Lung (tissue), 12 donors: ENCODE data around the gene SLC25A13. TPM values are rescaled to one million over a fixed set of nuclear protein-coding genes. Genes with fewer than 3 reads are reported as not detected.

Experiments used
- ATAC-seq: fragments of 200-7000 bp; cut with Tn5 transposase; one replicate; pipeline ENCODE4 v1.9.1; 2020; ENCODE audit warnings: moderate number of reproducible peaks; ENCODE audit not compliant: insufficient read depth, low FRiP score
- DNase-seq, 3 donors: peaks; one replicate each; pipeline ENCODE4 v3.0.0-alpha.2; 2013 to 2017
- H3K27ac ChIP-seq, 2 donors: one replicate each; pipeline ENCODE4 v1.5.1; 2013; ENCODE audit warnings: mild to moderate bottlenecking in 2 of 2, moderate library complexity in 2 of 2, control low read depth in 1 of 2, inconsistent platforms in 1 of 2, low read depth in 1 of 2, low read length in 1 of 2
- H3K27me3 ChIP-seq, 3 donors: one replicate each; pipeline ENCODE4 v1.5.1; 2013; ENCODE audit warnings: low read length in 2 of 3; ENCODE audit not compliant: control insufficient read depth in 3 of 3, insufficient read depth in 3 of 3
- H3K36me3 ChIP-seq, 4 donors: one replicate each; pipeline ENCODE4 v1.5.1; 2013; ENCODE audit warnings: low read length in 4 of 4, mild to moderate bottlenecking in 1 of 4, moderate library complexity in 1 of 4; ENCODE audit not compliant: control insufficient read depth in 4 of 4, insufficient read depth in 4 of 4
- H3K4me1 ChIP-seq, 5 donors: one replicate each; pipeline ENCODE4 v1.5.1; 2013; ENCODE audit warnings: low read length in 5 of 5, mild to moderate bottlenecking in 2 of 5, moderate library complexity in 1 of 5; ENCODE audit not compliant: control insufficient read depth in 5 of 5, insufficient read depth in 5 of 5
- H3K4me3 ChIP-seq: one replicate; pipeline ENCODE4 v1.5.1; 2013; ENCODE audit warnings: mild to moderate bottlenecking, control low read depth, moderate library complexity
- H3K9ac ChIP-seq, 2 donors: one replicate each; pipeline ENCODE4 v1.5.1; 2013; ENCODE audit warnings: low read length in 2 of 2, control low read depth in 1 of 2; ENCODE audit not compliant: insufficient read depth in 1 of 2
- H3K9me3 ChIP-seq, 4 donors: one replicate each; pipeline ENCODE4 v1.5.1; 2013; ENCODE audit warnings: low read length in 3 of 4, mild to moderate bottlenecking in 1 of 4, moderate library complexity in 1 of 4; ENCODE audit not compliant: control insufficient read depth in 4 of 4, insufficient read depth in 3 of 4
- WGBS, 2 donors: extraction: QIAGEN DNeasy Blood & Tissue Kit; methylation state at CpG; one replicate each; pipeline ENCODE4 v1.1.7; 2013; 5-methylcytosine and 5-hydroxymethylcytosine counted together
- polyA plus RNA-seq, 2 donors: library from polyadenylated mRNA; stranded (reverse); fragments of 200-250 nt; gene quantifications; one replicate each; pipeline ENCODE4 v1.2.1, GENCODE V29; 2013
- total RNA-seq, 2 donors: library from RNA; depleted of rRNA in 1 of 2; stranded (reverse); fragments of >200 nt in 1 of 2; gene quantifications; one replicate each; pipeline ENCODE4 v1.2.1, GENCODE V29; 2014 to 2021
- TF ChIP-seq, protein P1 (sequence below): IDR thresholded peaks from 2 replicates; pipeline ENCODE4 v1.5.1; 2012; ENCODE audit warnings: mild to moderate bottlenecking; ENCODE audit errors: control extremely low read depth, extremely low read depth
- donor health status: control.
- donor health status: control.
- donor health status: Bipolar disorder and iron deficiency.
- donor health status: healthy.
- donor health status: DM: yes; HTN: yes; CAD: no.

SLC25A13 gene
- total and polyA plus RNA-seq, 4 donors: 7.8 to 40.8 (median 19.6) TPM

DNA sequence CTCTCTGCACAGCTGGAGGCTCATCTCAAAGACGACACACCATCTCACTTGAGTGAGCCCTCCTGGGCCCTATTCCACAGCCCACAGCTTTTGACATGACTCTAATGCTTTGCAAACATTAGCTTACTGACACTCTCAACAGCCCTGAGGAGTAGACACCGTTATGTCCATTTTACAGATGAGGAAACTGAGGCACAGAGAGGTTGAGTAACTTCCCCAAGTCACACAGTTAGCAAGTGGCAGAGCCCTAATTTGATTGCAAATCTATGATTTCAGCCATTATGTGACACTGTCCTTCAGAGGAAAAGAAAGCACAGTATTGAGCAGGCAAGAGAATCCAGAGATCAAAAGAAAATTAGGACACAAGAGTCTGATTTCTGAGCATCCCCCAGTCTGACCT is 16.0 kb downstream of the SLC25A13 start:
- Histone ChIP-seq H3K4me1 (peaks cover 5 to 19% (median 14%) of the 10 kb centered on the region in 5 donors), H3K27me3 (no peaks in the 10 kb centered on the region), H3K9ac (no peak overlapping the region), H3K9me3 (peaks cover 0 to 2% (median 0%) of the 10 kb centered on the region in 4 donors), H3K27ac (peak overlapping the region in 1 of 2 donors; percentile 28), H3K36me3 (peaks cover 0 to 3% (median 1%) of the 10 kb centered on the region in 4 donors), H3K4me3 (no peak overlapping the region)
- no peak for DNase-seq
- 63 to 90% methylated on average over 2 of the region's 2 CpGs for WGBS, 2 donors
- ATAC-seq: no peak
- TF ChIP-seq, protein P1, sequence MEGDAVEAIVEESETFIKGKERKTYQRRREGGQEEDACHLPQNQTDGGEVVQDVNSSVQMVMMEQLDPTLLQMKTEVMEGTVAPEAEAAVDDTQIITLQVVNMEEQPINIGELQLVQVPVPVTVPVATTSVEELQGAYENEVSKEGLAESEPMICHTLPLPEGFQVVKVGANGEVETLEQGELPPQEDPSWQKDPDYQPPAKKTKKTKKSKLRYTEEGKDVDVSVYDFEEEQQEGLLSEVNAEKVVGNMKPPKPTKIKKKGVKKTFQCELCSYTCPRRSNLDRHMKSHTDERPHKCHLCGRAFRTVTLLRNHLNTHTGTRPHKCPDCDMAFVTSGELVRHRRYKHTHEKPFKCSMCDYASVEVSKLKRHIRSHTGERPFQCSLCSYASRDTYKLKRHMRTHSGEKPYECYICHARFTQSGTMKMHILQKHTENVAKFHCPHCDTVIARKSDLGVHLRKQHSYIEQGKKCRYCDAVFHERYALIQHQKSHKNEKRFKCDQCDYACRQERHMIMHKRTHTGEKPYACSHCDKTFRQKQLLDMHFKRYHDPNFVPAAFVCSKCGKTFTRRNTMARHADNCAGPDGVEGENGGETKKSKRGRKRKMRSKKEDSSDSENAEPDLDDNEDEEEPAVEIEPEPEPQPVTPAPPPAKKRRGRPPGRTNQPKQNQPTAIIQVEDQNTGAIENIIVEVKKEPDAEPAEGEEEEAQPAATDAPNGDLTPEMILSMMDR: no peak

DNA sequence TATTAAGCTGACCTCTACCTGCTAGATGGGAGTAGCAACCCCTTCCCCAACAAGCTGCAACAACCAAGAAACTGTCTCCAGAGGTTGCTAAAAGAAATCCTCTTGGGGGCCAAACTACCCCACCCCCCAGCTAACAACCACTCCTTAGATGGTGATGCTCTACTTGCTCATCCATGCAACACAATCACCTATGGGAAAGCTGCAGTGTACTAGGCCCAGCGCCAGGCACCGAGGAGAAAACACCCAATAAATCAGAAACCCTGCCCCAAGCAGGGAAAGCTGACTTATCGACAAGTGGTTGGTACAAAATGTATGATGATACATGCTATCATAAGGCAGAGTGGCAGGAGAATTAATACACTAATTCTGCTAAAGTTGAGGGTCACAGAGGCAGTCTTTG is 17.3 kb downstream of the SLC25A13 start:
- WGBS, 2 donors: 93 to 97% methylated on average over 3 of the region's 3 CpGs
- ATAC-seq (no peak), DNase-seq (no peak)

DNA sequence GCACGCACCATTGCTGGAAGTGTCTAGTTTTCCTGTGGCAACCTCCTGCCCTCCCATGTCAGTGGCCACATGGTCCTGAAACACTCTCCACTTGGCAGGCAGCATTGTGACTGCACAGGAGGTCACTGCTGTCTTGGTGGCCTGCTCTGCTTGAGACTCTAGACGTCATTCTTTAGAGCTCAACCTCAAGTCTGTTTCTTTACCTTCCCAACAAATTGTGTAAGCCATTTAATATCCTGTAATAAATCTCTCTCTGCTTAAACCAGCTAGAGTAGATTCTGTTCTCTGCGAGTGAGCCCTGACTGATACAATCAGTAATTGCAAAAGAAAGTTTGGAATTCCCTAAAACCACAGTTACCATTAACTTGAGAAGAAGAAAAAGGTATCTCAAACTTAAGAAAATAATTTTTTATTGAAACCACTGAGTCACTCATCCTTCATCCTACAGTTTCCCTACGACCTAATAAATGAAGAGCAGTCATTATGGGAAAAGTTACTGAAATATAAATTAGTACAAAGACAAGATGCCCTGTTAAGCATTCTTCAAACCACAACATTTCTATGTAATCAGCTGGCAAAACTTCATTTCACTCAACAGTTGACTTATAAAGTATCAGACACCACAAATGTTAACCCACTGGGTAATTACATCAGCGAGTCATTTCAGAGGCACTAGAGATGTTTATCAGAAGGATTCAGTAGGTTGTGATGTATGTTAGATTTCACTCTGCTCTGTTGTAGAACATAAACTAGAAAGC is 18.0 kb downstream of the SLC25A13 start:
- TF ChIP-seq, protein P1: no peak
- peaks cover 0 to 3% (median 1%) of the 10 kb centered on the region in 4 donors for H3K36me3 ChIP-seq
- ATAC-seq (no peak), DNase-seq (no peak)
- H3K9ac ChIP-seq: no peak overlapping the region
- no peaks in the 10 kb centered on the region for H3K27me3 ChIP-seq
- peaks cover 0 to 17% (median 8%) of the 10 kb centered on the region in 5 donors for H3K4me1 ChIP-seq
- 77 to 78% methylated on average over 5 of the region's 5 CpGs for WGBS, 2 donors
- H3K27ac ChIP-seq: no peak overlapping the region
- no peak overlapping the region for H3K4me3 ChIP-seq
- H3K9me3 ChIP-seq: peaks cover 0 to 2% (median 0%) of the 10 kb centered on the region in 4 donors

More for the DNA sequence above, 17.3 kb downstream of the SLC25A13 start:
- H3K4me3 ChIP-seq: no peak overlapping the region
- H3K27me3 ChIP-seq: no peaks in the 10 kb centered on the region
- no peak overlapping the region for H3K9ac ChIP-seq
- peaks cover 0 to 2% (median 0%) of the 10 kb centered on the region in 4 donors for H3K9me3 ChIP-seq
- peaks cover 3 to 19% (median 8%) of the 10 kb centered on the region in 5 donors for H3K4me1 ChIP-seq
- H3K36me3 ChIP-seq: peaks cover 0 to 3% (median 1%) of the 10 kb centered on the region in 4 donors
- H3K27ac ChIP-seq: no peak overlapping the region
- TF ChIP-seq, protein P1: no peak
